Endothelial cell of umbilical vein (primary cell): ENCODE measurements around the gene DNTT. TPM values are rescaled to one million over a fixed set of nuclear protein-coding genes. Genes with fewer than 3 reads are reported as not detected.

Experiments
- BruUV-seq: library from RNA; stranded (reverse); fragments of 400-500 nt; replicated peaks from 2 replicates; lab custom pipeline; 2021; lab: Mats Ljungman, UMichigan
- CTCF ChIA-PET: fragments of 300-600, 350-600 bp; sonication (Branson Sonifier 250); formaldehyde crosslinking; loops from one replicate; lab custom pipeline; 2021; ENCODE audit warnings: antibody characterized with exemption, inconsistent platforms; lab: Charles Lee
- POLR2A ChIA-PET: fragments of 300-600, 350-600 bp; sonication (Branson Sonifier 250); formaldehyde crosslinking; loops from one replicate; lab custom pipeline; 2021; ENCODE audit warnings: antibody characterized with exemption, inconsistent platforms; lab: Charles Lee
- DNase-seq: peaks from one replicate; pipeline ENCODE4 v3.0.0-alpha.2; 2011; ENCODE audit warnings: low read depth, low spot score
- FAIRE-seq: peaks from 2 replicates; lab custom pipeline; 2011; peaks lifted over from hg19 to GRCh38; lab: Jason Lieb, UNC
- H2AFZ ChIP-seq: 2 replicates; pipeline ENCODE4 v1.6.0; 2012; ENCODE audit warnings: low read depth, low read length, control low read depth, inconsistent platforms
- H3K27ac ChIP-seq: 2 replicates; pipeline ENCODE4 v1.5.1; 2011; ENCODE audit warnings: low read depth, mild to moderate bottlenecking, control low read depth, low read length, moderate library complexity; ENCODE audit not compliant: insufficient read depth
- H3K27me3 ChIP-seq, 2 experiments: 2 replicates each; pipeline versions ENCODE4 v1.6.0 to v1.6.1; 2011; ENCODE audit warnings: low read length in 2 of 2, mixed read lengths in 1 of 2; ENCODE audit not compliant: control insufficient read depth in 2 of 2, insufficient read depth in 2 of 2
- H3K36me3 ChIP-seq, 2 experiments: 2 replicates in 1 of 2; 3 replicates in 1 of 2; pipeline ENCODE4 v1.5.1; 2011; ENCODE audit warnings: low read length in 2 of 2, mild to moderate bottlenecking in 1 of 2, moderate library complexity in 1 of 2; ENCODE audit not compliant: control insufficient read depth in 2 of 2, insufficient read depth in 2 of 2; ENCODE audit errors: extremely low read depth in 1 of 2
- H3K4me1 ChIP-seq: 3 replicates; pipeline ENCODE4 v1.5.1; 2011; ENCODE audit warnings: mild to moderate bottlenecking, low read length; ENCODE audit not compliant: control insufficient read depth, insufficient read depth; ENCODE audit errors: extremely low read depth
- H3K4me2 ChIP-seq: 2 replicates; pipeline ENCODE4 v1.6.1; 2011; ENCODE audit warnings: low read length, control low read depth, mixed read lengths; ENCODE audit not compliant: insufficient read depth
- H3K4me3 ChIP-seq, 3 experiments: fragments of 200-600 bp in 1 of 3; sonication (generic), shearing (Covaris generic) in 1 of 3; replicated peaks in 1 of 3; 2 replicates each; pipeline ENCODE4 v1.5.1; 2011 to 2016; ENCODE audit warnings: control low read depth in 3 of 3, low read length in 3 of 3, mild to moderate bottlenecking in 2 of 3, inconsistent platforms in 1 of 3, low read depth in 1 of 3, moderate library complexity in 1 of 3; ENCODE audit not compliant: insufficient read depth in 1 of 3
- H3K79me2 ChIP-seq: 2 replicates; pipeline ENCODE4 v1.6.0; 2012; ENCODE audit warnings: low read length, inconsistent platforms; ENCODE audit not compliant: control insufficient read depth, insufficient read depth
- H3K9ac ChIP-seq: replicated peaks from 2 replicates; pipeline ENCODE3; 2011; ENCODE audit warnings: low read length, control low read depth; ENCODE audit not compliant: insufficient read depth; ENCODE audit errors: extremely low read depth
- H3K9me1 ChIP-seq: replicated peaks from 3 replicates; pipeline ENCODE4 v1.6.0; 2011; ENCODE audit warnings: mild to moderate bottlenecking, low read length; ENCODE audit not compliant: control insufficient read depth, insufficient read depth; ENCODE audit errors: extremely low read depth
- H3K9me3 ChIP-seq: replicated peaks from 2 replicates; pipeline ENCODE4 v1.5.1; 2012; ENCODE audit warnings: low read length, inconsistent platforms; ENCODE audit not compliant: control insufficient read depth, insufficient read depth
- H4K20me1 ChIP-seq: replicated peaks from 2 replicates; pipeline ENCODE3; 2011; ENCODE audit warnings: mild to moderate bottlenecking, low read length; ENCODE audit not compliant: control insufficient read depth, insufficient read depth; ENCODE audit errors: extremely low read depth
- EZH2 ChIP-seq: IDR thresholded peaks from 2 replicates; pipeline ENCODE4 v1.6.1; 2012; ENCODE audit warnings: borderline replicate concordance, low read depth, mild to moderate bottlenecking, moderate library complexity, low read length, inconsistent platforms; ENCODE audit not compliant: severe bottlenecking
- GATA2 ChIP-seq: IDR thresholded peaks from 2 replicates; pipeline ENCODE4 v1.7.0; 2011; ENCODE audit warnings: low read depth, mild to moderate bottlenecking, moderate library complexity, mixed read lengths, low read length; ENCODE audit not compliant: insufficient read length, insufficient read depth
- JUN ChIP-seq: IDR thresholded peaks from 2 replicates; pipeline ENCODE4 v1.6.1; 2011; ENCODE audit warnings: borderline replicate concordance, low read depth; ENCODE audit not compliant: insufficient read length, insufficient read depth
- MYC ChIP-seq: IDR thresholded peaks from one replicate; pipeline ENCODE4 v1.6.1; 2011; ENCODE audit warnings: mild to moderate bottlenecking, low read depth, low read length
- POLR2AphosphoS5 ChIP-seq: IDR thresholded peaks from 2 replicates; pipeline ENCODE4 v1.6.1; 2012; ENCODE audit warnings: low read depth, mild to moderate bottlenecking, control low read depth, low read length, moderate library complexity; ENCODE audit not compliant: insufficient read depth
- dilution Hi-C: fragments of 300-500 bp; cut with MboI; formaldehyde crosslinking; loops from one replicate; pipeline ENCODE4 v1.15.0; 2019; ENCODE audit warnings: low sequenced_read_pairs; ENCODE audit not compliant: extremely low pct_ligation_motif_present
- intact Hi-C: fragments of 100-400 bp; cut with micrococcal nuclease; formaldehyde crosslinking; loops from one replicate; pipeline ENCODE4 v1.10.0; 2022
- polyA plus RNA-seq, 4 experiments: library from polyadenylated mRNA; depleted of rRNA in 3 of 4; stranded (reverse) in 3 of 4; unstranded in 1 of 4; fragments of >200 nt; gene quantifications; 2 replicates each; pipeline versions ENCODE4 v1.2.1 to v1.2.3, GENCODE V29; 2011 to 2012; ENCODE audit warnings: missing spikeins in 1 of 4
- total RNA-seq: library from RNA; stranded (reverse); gene quantifications from 2 replicates; pipeline ENCODE4 v1.2.3, GENCODE V29; 2021

Gene DNTT
- total and polyA plus RNA-seq, 2 donors (not counting 3 experiments of a cell fraction or from before 2014, with no cell fraction given), result not detected

GRCh38 chr10:96259150-96259549 lies 45.1 kb upstream of the DNTT start:
- Histone ChIP-seq H4K20me1 (no peaks in the 10 kb centered on the region), H3K36me3 (no peaks in the 10 kb centered on the region), H3K4me3 (no peak overlapping the region), H3K4me1 (no peaks in the 10 kb centered on the region), H3K27me3 (no peaks in the 10 kb centered on the region), H3K79me2 (no peaks in the 10 kb centered on the region), H2AFZ (no peak overlapping the region), H3K27ac (no peak overlapping the region), H3K4me2 (no peak overlapping the region), H3K9me3 (no peaks in the 10 kb centered on the region), H3K9ac (no peak overlapping the region), H3K9me1 (no peaks in the 10 kb centered on the region)
- FAIRE-seq (no peak), DNase-seq (no peak)
- intact Hi-C loops (no loop called here), dilution Hi-C loops (no loop called here)
- CTCF ChIA-PET, result interaction anchor here (1.1 kb wide), 1 partner anchor 29 kb away, joined by 3 read pairs; no protein-coding TSS in a partner anchor
- BruUV-seq, result no TSS peak
- TF ChIP-seq JUN, result no peak
- TF ChIP-seq GATA2, result no peak
- POLR2A ChIA-PET, result no interaction called here

- FAIRE-seq, result no peak
- Histone ChIP-seq H3K9ac (no peak overlapping the region), H3K4me3 (no peak overlapping the region), H3K9me1 (no peaks in the 10 kb centered on the region), H4K20me1 (no peaks in the 10 kb centered on the region), H3K9me3 (no peaks in the 10 kb centered on the region), H3K4me1 (no peaks in the 10 kb centered on the region), H2AFZ (no peak overlapping the region), H3K4me2 (no peak overlapping the region), H3K79me2 (no peaks in the 10 kb centered on the region), H3K36me3 (no peaks in the 10 kb centered on the region), H3K27me3 (no peaks in the 10 kb centered on the region), H3K27ac (no peak overlapping the region)
- ChIA-PET CTCF (no interaction called here), POLR2A (no interaction called here)
- TF ChIP-seq MYC, result no peak
- no peak for TF ChIP-seq EZH2
- no peak for TF ChIP-seq GATA2
- TF ChIP-seq POLR2AphosphoS5, result no peak
- no peak for DNase-seq
- dilution Hi-C loops (no loop called here), intact Hi-C loops (no loop called here)
- BruUV-seq, result no TSS peak
These were observed 44.2 kb upstream of the DNTT start for GRCh38 chr10:96260014-96260413.
